EL (cell line): ENCODE results near the gene ZNF511.
"Not testable (repeated sequence)": the region's sequence is repeated elsewhere in the genome, so short reads cannot be mapped to it uniquely, and the experiment has no call there.

Experiments used
- DNase-seq: peaks from one replicate; pipeline ENCODE4 v3.0.0-alpha.2; 2016

Gene ZNF511

GRCh38 chr10:133316732-133317131 is 8.0 kb downstream of the ZNF511 start:
- no peak for DNase-seq

- peak; percentile 63 for DNase-seq
Measured at GRCh38 chr10:133318494-133319127, 9.9 kb downstream of the ZNF511 start.

GRCh38 chr10:133320852-133321422 is 12.2 kb downstream of the ZNF511 start:
- DNase-seq, result not testable (repeated sequence)

- not testable (repeated sequence) for DNase-seq
Measured at GRCh38 chr10:133322064-133322709, 13.5 kb downstream of the ZNF511 start.

- DNase-seq, result peak; percentile 50
Measured at GRCh38 chr10:133324198-133324792, 15.6 kb downstream of the ZNF511 start.

GRCh38 chr10:133324857-133325260 is 16.1 kb downstream of the ZNF511 start:
- no peak for DNase-seq

GRCh38 chr10:133325440-133326222 is 16.9 kb downstream of the ZNF511 start:
- no peak for DNase-seq

GRCh38 chr10:133326223-133326551 is 17.5 kb downstream of the ZNF511 start:
- no peak for DNase-seq

- DNase-seq, result no peak
Measured at GRCh38 chr10:133326745-133327650, 18.3 kb downstream of the ZNF511 start.

GRCh38 chr10:133327651-133328357 is 19.1 kb downstream of the ZNF511 start:
- DNase-seq, result no peak

GRCh38 chr10:133328358-133329343 is 19.9 kb downstream of the ZNF511 start:
- no peak for DNase-seq

GRCh38 chr10:133329491-133330202 is 20.9 kb downstream of the ZNF511 start:
- peak; percentile 86 for DNase-seq

GRCh38 chr10:133332936-133333699 is 24.4 kb downstream of the ZNF511 start:
- DNase-seq, result no peak

GRCh38 chr10:133334503-133335245 is 26.0 kb downstream of the ZNF511 start:
- DNase-seq, result no peak

GRCh38 chr10:133335246-133336117 is 26.8 kb downstream of the ZNF511 start:
- peak; percentile 51 for DNase-seq

GRCh38 chr10:133336118-133336576 is 27.4 kb downstream of the ZNF511 start:
- no peak for DNase-seq
